MM.1S (cell line): ENCODE data around the gene SRSF7.
"Not testable (repeated sequence)": the region's sequence is repeated elsewhere in the genome, so short reads cannot be mapped to it uniquely, and the experiment has no call there.

ENCODE experiments used
- DNase-seq: peaks from one replicate; pipeline ENCODE4 v3.0.0-alpha.2; 2015
- H2AFZ ChIP-seq: fragments of 300-600 bp; sonication (generic); 2 replicates; pipeline ENCODE4 v1.6.0; 2016; ENCODE audit warnings: antibody characterized with exemption, low read length
- H3F3A ChIP-seq: fragments of 300-600 bp; sonication (generic); 2 replicates; pipeline ENCODE4 v1.6.1; 2016; ENCODE audit warnings: mild to moderate bottlenecking, antibody characterized with exemption, low read length, moderate library complexity, mixed read lengths; ENCODE audit not compliant: insufficient read depth
- H3K27ac ChIP-seq: fragments of 300-600 bp; sonication (generic); 2 replicates; pipeline ENCODE4 v1.5.1; 2016; ENCODE audit warnings: mild to moderate bottlenecking, low read length
- H3K27me3 ChIP-seq: fragments of 300-600 bp; sonication (generic); replicated peaks from 2 replicates; pipeline ENCODE4 v1.6.0; 2016; ENCODE audit warnings: low read length; ENCODE audit not compliant: insufficient read depth
- H3K36me3 ChIP-seq: fragments of 300-600 bp; sonication (generic); replicated peaks from 2 replicates; pipeline ENCODE4 v1.6.1; 2016; ENCODE audit warnings: mild to moderate bottlenecking, low read length, mixed read lengths; ENCODE audit not compliant: insufficient read depth
- H3K4me1 ChIP-seq: fragments of 300-600 bp; sonication (generic); 2 replicates; pipeline ENCODE4 v1.6.1; 2016; ENCODE audit warnings: low read length, mixed read lengths
- H3K4me2 ChIP-seq: fragments of 300-600 bp; sonication (generic); 2 replicates; pipeline ENCODE4 v1.6.0; 2016; ENCODE audit warnings: low read depth, low read length
- H3K4me3 ChIP-seq: fragments of 300-600 bp; sonication (generic); 2 replicates; pipeline ENCODE4 v1.5.1; 2016; ENCODE audit warnings: low read length, mixed read lengths
- H3K79me2 ChIP-seq: fragments of 300-600 bp; sonication (generic); 2 replicates; pipeline ENCODE4 v1.6.1; 2016; ENCODE audit warnings: mixed run types, low read length, mixed read lengths
- H3K9ac ChIP-seq: fragments of 300-600 bp; sonication (generic); 2 replicates; pipeline ENCODE4 v1.6.1; 2016; ENCODE audit warnings: low read length, mixed read lengths
- H3K9me2 ChIP-seq: fragments of 300-600 bp; sonication (generic); replicated peaks from 2 replicates; pipeline ENCODE4 v1.6.1; 2016; ENCODE audit warnings: mild to moderate bottlenecking, low read length, mixed read lengths; ENCODE audit not compliant: insufficient read depth
- H3K9me3 ChIP-seq: fragments of 300-600 bp; sonication (generic); replicated peaks from 2 replicates; pipeline ENCODE4 v1.6.1; 2016; ENCODE audit warnings: mild to moderate bottlenecking, low read length, mixed read lengths; ENCODE audit not compliant: insufficient read depth
- H4K20me1 ChIP-seq: fragments of 300-600 bp; sonication (generic); 2 replicates; pipeline ENCODE4 v1.6.1; 2016; ENCODE audit warnings: mild to moderate bottlenecking, low read length, moderate library complexity, mixed read lengths; ENCODE audit not compliant: insufficient read depth
- CTCF ChIP-seq: fragments of 300-600 bp; sonication (generic); IDR thresholded peaks from 2 replicates; pipeline ENCODE4 v1.5.1; 2016; ENCODE audit warnings: antibody characterized with exemption, low read length, mixed read lengths
- EZH2 ChIP-seq: fragments of 300-600 bp; sonication (generic); optimal IDR thresholded peaks from 2 replicates; pipeline ENCODE3; 2017; ENCODE audit warnings: low read depth, mild to moderate bottlenecking, antibody characterized with exemption, low read length, mixed read lengths
- EZH2phosphoT487 ChIP-seq: fragments of 300-600 bp; sonication (generic); IDR thresholded peaks from 2 replicates; pipeline ENCODE4 v1.6.1; 2018; ENCODE audit warnings: antibody characterized with exemption, low read length

Gene SRSF7

GRCh38 chr2:38740851-38741731, 10.1 kb downstream of the SRSF7 start:
- H3F3A ChIP-seq = peaks cover 55% of the 10 kb centered on the region
- no peak overlapping the region for H3K27ac ChIP-seq

GRCh38 chr2:38739524-38739923, 11.6 kb downstream of the SRSF7 start:
- no peak overlapping the region for H3K9ac ChIP-seq
- peaks cover 15% of the 10 kb centered on the region for H3K79me2 ChIP-seq
- no peak overlapping the region for H3K4me2 ChIP-seq
- no peaks in the 10 kb centered on the region for H3K9me3 ChIP-seq
- peaks cover 20% of the 10 kb centered on the region for H3K4me1 ChIP-seq
- no peak overlapping the region for H2AFZ ChIP-seq
- no peak overlapping the region for H3K27ac ChIP-seq
- peaks cover 12% of the 10 kb centered on the region for H4K20me1 ChIP-seq
- TF ChIP-seq EZH2 (no peak), CTCF (no peak)
- H3K9me2 ChIP-seq = no peaks in the 10 kb centered on the region
- peaks cover 51% of the 10 kb centered on the region for H3F3A ChIP-seq
- DNase-seq = no peak
- no peaks in the 10 kb centered on the region for H3K27me3 ChIP-seq
- H3K4me3 ChIP-seq = no peak overlapping the region
- peaks cover 5% of the 10 kb centered on the region; the same call in 1 of the 2 replicates for H3K36me3 ChIP-seq

More at GRCh38 chr2:38740851-38741731, 10.1 kb downstream of the SRSF7 start:
- TF ChIP-seq CTCF = peak; percentile 44
- no peak for TF ChIP-seq EZH2
- H3K9me3 ChIP-seq = no peaks in the 10 kb centered on the region
- no peak overlapping the region for H2AFZ ChIP-seq
- H3K9ac ChIP-seq = no peak overlapping the region
- peak; percentile 48 for DNase-seq
- H3K79me2 ChIP-seq = peaks cover 31% of the 10 kb centered on the region
- H3K36me3 ChIP-seq = peaks cover 20% of the 10 kb centered on the region
- no peaks in the 10 kb centered on the region for H3K9me2 ChIP-seq
- H3K4me3 ChIP-seq = no peak overlapping the region
- no peaks in the 10 kb centered on the region for H3K27me3 ChIP-seq
- no peak overlapping the region for H3K4me2 ChIP-seq
- peaks cover 28% of the 10 kb centered on the region for H4K20me1 ChIP-seq
- peaks cover 6% of the 10 kb centered on the region for H3K4me1 ChIP-seq

- Histone ChIP-seq H3K9me2 (no peaks in the 10 kb centered on the region), H3K27ac (no peak overlapping the region), H3K79me2 (no peaks in the 10 kb centered on the region), H4K20me1 (peaks cover 6% of the 10 kb centered on the region; the same call in 1 of the 2 replicates), H3K9me3 (no peaks in the 10 kb centered on the region), H2AFZ (no peak overlapping the region), H3K4me2 (no peak overlapping the region), H3K36me3 (no peaks in the 10 kb centered on the region), H3K9ac (no peak overlapping the region), H3K4me1 (peaks cover 34% of the 10 kb centered on the region), H3K27me3 (no peaks in the 10 kb centered on the region), H3K4me3 (no peak overlapping the region), H3F3A (peaks cover 47% of the 10 kb centered on the region)
- no peak for TF ChIP-seq EZH2phosphoT487
- DNase-seq = no peak
Measured at GRCh38 chr2:38737925-38738324, 13.2 kb downstream of the SRSF7 start.

- Histone ChIP-seq H3F3A (peaks cover 40% of the 10 kb centered on the region), H3K4me1 (peaks cover 36% of the 10 kb centered on the region)
- H3K27me3 ChIP-seq, H3K4me3 ChIP-seq, H3K79me2 ChIP-seq, H3K27ac ChIP-seq, DNase-seq, H3K9ac ChIP-seq, H3K9me3 ChIP-seq, H3K4me2 ChIP-seq, H4K20me1 ChIP-seq, H2AFZ ChIP-seq, H3K9me2 ChIP-seq, H3K36me3 ChIP-seq: not testable (repeated sequence)
Measured at GRCh38 chr2:38737000-38737698, 14.0 kb downstream of the SRSF7 start.
